T-helper 9 cell (primary cell): ENCODE results near the gene PTPRN2.
A peak's percentile ranks its signal among the peaks of the same experiment; 100 is the strongest.
"Not testable (repeated sequence)": the region's sequence is repeated elsewhere in the genome, so short reads cannot be mapped to it uniquely, and the experiment has no call there.

Experiments
- DNase-seq: peaks from one replicate; pipeline ENCODE4 v3.0.0-alpha.2; 2020

The PTPRN2 gene

GRCh38 chr7:157503229-157503628, 1084.4 kb downstream of the PTPRN2 start:
- no peak for DNase-seq

DNA sequence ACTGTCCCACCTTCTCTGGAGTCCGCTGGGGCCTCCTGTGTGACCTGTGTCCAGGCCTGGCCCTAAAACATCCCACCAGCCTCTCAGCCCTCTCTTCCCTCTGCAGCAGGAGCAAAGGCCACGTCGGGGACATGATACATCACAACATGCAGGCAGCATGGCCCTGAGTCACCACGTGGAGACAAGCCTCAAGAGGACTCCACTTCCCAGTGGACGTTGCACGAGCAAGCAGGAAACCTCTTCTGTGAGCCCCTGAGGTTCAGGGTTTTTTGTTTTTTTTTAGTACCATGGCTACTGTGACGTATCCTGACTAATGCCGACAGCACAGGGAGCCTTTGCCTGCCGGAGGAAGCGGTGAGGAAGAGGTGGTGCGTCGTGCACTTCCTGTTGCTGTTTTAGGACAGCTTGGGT, 1084.9 kb downstream of the PTPRN2 start:
- DNase-seq: peak; percentile 61

DNA sequence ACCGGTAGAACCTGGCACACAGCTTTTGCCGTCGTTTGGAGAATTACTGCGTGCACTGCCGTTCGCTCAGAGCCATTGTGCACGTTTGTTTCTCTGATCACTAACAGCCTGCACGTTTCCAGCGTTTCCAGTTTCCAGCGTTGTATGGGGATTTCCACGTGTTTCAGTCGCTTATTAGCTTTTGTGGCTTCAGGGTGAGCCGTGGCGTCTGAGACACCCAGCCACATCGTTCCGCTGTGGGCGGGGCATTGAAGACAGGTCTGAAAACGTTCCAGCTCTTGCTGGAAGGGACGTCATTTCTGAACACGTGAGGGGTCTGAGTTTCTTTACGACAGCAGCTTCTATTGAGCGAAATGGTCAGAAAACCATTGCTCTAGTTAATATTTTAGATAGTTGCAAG, 1086.0 kb downstream of the PTPRN2 start:
- DNase-seq: peak; percentile 30

GRCh38 chr7:157500989-157501540, 1086.6 kb downstream of the PTPRN2 start:
- not testable (repeated sequence) for DNase-seq

- DNase-seq: no peak
Observed at GRCh38 chr7:157500171-157500960, 1087.3 kb downstream of the PTPRN2 start.

DNA sequence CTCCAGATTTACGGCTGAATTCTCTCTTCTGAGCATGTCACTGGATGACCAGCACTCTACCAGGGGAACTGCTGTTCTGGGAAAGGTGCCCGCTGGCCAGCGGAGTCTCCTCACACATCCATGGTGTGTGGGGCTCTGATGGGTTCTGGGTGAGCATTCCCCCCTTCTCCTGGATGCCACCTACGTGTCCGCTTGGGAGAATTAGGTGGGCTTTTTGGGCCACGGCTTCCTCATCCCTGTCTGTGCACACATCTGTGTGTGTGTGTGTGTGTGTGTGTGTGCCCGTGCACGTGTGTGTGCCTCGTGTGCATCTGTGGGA, 1087.8 kb downstream of the PTPRN2 start:
- DNase-seq: no peak

- DNase-seq: no peak
Observed at GRCh38 chr7:157499121-157499834, 1088.3 kb downstream of the PTPRN2 start.

- DNase-seq: no peak
Observed at GRCh38 chr7:157498657-157499056, 1089.0 kb downstream of the PTPRN2 start.

DNA sequence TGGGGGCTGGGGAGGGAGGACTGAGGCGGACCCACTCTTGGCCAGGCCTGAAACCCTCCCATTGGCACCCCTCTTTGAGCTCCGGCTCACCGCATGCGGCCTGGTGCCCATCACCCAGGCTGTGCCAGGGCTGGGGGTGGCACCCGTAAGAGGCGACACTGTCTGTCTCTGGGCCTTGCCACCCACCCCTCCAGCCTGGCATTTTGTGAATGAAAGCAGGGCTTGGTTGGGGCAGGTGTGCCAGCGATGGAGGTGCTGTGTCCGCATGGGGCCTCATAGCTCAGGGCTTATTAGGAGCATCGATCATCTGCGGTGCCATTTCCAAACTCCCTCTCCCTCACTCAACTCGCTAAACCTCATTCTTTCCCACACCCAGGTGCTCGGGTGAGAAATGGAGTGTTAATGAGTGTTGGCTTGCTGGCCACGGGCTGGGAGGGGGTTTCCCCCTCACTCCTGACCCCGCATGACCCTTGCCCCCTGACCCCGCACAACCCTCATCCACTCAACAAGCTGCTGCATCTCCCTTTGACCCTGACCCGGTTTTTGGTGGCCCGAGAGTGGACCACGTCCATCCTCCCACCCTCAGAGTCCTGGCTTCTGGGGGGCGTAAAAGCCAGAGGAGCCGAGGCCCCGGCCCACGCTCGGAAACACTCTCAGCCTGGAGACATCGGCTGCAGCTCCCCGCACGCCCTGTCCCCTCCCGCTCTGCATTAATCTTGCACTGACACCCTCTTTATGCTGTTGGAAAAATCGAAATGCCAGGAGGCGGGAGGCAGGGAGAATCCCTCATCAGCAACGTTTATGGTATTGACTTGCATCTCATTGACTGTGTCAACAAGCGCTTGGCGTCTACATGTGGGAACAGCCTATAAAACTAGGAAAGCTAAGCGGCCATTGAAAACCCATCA, 1089.6 kb downstream of the PTPRN2 start:
- no peak for DNase-seq

DNA sequence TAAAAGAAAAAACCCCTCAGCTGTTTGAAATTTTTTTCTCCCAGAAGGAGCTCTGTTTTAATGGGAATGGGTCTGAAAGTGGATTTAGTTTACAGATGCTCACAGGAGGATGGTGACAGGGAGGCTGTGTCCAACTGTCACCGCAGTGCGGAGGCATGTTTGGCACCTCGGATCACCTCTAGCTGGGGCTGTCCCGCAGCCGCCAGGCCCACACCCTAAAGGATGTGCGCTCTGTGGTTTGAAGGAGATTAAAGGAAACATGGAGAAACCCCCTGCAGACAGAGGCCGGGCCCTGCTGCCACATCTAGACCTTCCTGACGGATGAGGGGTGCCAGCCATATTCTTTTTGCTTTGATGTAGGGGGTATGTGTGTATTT, 1090.3 kb downstream of the PTPRN2 start:
- no peak for DNase-seq

GRCh38 chr7:157496416-157497275, 1091.0 kb downstream of the PTPRN2 start:
- no peak for DNase-seq

- no peak for DNase-seq
Observed at GRCh38 chr7:157495594-157495993, 1092.0 kb downstream of the PTPRN2 start.

DNA sequence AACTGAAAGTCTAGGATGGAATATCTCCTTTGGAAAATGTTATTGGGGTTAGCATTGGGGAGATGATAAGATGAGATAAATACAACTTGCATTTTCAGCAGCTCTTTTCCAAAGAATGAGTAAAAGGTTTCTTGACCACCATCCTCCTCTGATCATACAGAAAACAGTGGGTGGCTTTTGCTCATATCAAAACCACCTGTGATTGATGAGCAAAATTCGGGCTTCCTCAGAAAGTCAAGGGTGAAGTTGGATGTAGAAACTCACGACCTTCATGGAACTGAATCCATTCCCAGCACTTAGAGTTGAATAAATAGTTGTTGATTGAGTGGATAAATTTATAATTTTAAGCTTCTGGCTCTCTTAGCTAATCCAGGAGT, 1092.5 kb downstream of the PTPRN2 start:
- no peak for DNase-seq

DNA sequence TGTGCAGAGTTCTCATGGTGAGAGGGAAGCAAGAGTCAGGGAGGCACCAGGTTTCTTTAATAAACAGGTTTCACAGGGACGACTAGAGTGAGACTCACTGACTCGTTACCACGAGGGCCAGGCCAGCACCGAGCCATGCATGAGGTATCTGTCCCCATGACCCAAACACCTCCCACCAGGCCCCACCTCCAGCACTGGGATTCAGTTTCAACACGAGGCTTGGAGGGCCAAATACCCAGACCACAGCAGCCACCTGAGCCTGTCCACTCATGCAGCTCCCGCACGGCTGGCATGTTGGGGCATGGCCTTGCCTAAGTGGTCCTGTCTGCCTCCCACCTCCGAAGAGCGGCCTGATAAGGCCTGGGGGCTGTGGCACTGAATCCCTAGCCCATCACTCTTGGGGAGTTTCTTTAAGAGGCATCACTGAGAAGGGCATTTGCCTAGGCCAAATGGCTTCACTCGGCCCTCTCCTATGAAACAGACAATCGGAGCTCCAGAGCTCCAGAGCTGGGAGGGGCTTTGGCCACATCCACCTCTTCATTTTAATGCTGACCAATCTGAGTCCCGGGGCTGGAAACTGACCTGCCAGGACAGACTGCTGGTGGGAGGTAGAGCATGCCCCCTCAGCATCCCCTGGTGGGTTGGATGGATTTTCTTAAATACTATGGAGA, 1093.0 kb downstream of the PTPRN2 start:
- no peak for DNase-seq

DNA sequence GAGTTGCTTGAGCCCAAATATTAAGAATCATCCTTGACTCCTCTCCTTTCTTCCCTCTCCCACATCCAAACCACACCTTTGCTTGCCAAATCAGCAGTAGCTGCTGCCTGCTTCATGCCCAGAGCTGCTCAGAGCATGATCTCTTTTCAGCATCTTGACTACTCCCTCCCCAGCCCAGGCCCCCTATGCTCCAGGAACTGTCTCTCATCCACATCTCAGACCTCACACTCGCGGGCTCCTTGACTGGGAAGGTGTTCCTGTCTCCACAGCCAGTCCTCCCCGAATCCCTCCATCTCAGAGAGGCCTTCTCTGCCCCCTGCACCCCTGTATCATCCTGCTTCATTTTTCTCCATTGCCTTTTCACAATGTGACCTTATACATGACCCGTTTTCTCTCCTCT, 1093.8 kb downstream of the PTPRN2 start:
- no peak for DNase-seq

- no peak for DNase-seq
Observed at GRCh38 chr7:157493017-157493416, 1094.6 kb downstream of the PTPRN2 start.

DNA sequence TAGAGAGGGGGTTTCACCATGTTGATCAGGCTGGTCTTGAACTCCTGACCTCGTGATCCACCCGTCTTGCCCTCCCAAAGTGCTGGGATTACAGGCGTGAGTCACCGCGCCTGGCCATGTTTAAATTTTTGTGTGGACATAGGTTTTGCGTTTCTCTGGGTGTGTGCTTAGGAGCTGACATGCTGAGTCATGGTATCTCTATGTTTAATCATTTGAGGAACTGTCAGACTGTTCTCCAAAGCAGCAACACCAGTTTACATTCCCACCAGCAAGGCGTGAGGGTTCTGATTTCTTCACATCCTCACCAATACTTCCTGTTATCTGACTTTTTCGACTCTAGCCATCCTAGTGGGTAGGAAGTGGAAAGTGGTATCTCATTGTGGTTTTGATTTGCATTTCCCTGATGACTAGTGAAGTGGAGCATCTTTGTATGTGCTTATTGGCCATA, 1097.1 kb downstream of the PTPRN2 start:
- DNase-seq: no peak

DNA sequence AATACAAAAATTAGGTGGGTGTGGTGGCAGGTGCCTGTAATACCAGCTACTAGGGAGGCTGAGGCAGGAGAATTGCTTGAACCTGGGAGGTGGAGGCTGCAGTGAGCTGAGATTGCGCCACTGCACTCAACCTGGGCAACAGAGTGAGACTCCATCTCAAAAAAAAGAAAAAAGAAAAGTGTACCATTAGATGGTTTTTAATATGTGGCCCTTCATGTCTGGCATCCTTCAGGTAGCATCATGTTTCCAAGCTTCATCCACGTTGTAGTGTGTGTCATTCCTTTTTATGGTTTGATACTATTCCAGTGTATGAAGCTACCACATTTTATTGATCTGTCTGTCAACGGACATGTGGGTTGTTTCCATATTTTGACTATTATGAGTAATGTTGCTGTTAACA, 1097.8 kb downstream of the PTPRN2 start:
- DNase-seq: not testable (repeated sequence)
